Measurements from ENCODE around the gene PTPRU.

PTPRU gene

GRCh38 chr1:29332204-29332603, 95.9 kb downstream of the PTPRU start:
- no peak for DNase-seq (ENCODE audit: low read depth, low spot score)

GRCh38 chr1:29333008-29333407, 96.7 kb downstream of the PTPRU start:
- no peak for DNase-seq (ENCODE audit: low read depth, low spot score)

DNA sequence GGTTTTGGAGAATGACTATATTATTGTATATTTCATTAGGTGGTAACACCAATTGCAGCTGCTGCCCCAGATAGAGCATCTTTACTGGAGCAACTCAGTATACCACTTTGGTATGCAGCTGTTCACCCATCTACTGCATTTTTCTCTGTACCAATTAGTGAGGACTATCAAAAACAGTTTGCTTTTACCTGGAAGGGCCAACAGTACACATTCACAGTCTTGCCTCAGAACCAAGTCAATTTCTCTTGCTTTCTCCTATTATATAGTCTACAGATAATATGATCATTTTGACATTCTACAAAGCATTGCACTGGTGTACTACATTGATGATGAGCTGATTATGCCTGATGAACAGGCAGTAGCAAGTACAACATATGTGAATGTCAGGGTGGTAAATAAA, 99.3 kb downstream of the PTPRU start:
- no peak for DNase-seq (ENCODE audit: low read depth, low spot score)

DNA sequence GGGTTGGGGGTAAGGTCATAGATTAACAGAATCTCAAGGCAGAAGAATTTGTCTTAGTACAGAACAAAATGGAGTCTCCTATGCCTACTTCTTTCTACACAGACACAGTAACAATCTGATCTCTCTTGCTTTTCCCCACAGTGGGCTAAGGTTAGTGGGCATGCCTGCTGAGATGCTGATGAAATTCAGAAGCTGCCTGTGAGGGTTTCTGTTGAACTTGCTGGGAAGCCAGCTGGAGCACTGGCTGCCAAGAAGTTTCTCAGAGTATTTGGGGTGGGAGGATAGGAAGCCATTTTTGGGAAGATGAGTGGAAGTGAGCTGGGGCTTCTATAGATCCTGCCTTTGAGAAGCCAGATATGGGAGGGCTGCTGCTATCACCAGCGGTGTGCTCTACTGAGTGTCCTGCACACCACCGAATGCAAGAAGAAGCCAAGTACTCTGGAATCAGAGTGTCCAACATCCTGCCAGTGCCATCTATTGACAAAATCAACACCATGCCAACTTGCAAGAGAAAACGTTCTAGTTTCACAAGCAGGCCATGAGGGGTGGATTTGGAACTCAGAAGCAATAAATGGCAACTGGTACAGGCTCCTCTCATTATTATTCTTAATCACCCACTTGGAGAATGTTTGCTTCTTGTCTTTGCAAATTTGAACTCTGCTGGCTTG, 102.7 kb downstream of the PTPRU start:
- DNase-seq (ENCODE audit: low read depth, low spot score) = no peak

GRCh38 chr1:29341936-29342335, 105.6 kb downstream of the PTPRU start:
- DNase-seq (ENCODE audit: low read depth, low spot score) = no peak

DNA sequence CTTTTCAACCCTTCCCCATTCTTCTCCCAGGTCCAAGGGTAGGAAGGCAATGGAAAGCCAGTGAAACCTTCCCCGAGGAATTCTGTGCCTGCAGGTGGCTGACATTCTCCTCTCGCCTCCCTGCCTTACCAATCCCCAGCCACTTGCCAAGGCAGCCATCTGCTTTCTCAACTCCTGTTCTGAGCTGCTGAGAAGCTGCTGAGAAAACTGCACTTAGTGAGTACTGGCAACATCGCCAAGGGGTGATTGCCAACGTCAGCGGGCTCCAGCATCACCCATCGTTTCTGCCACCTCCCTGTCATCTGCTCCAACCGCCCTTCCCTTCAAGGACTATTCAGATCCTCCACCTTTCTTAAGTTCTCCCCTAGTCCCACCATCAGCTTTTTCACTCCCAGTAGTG, 106.0 kb downstream of the PTPRU start:
- no peak for DNase-seq (ENCODE audit: low read depth, low spot score)

GRCh38 chr1:29342983-29343382, 106.7 kb downstream of the PTPRU start:
- DNase-seq (ENCODE audit: low read depth, low spot score) = no peak

DNA sequence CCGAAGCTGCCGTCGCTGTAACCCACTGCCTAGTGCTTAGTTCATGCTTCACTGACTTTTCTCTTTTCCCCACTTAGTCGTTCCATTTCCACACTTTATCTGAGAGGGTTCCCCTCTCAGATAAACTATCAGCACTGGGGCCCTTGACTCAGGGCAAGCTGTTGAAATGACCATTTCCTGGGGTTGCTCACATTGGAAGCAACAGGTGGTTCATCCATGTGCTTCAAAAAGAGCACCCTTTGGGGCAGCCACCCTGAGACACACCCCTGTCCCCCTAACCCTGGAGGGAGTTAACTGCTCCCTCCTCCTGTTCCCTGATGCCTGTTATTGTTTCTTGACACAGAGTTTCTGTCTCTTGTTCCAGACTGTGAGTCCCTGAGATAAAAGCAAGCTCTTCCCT, 107.2 kb downstream of the PTPRU start:
- DNase-seq (ENCODE audit: low read depth, low spot score) = no peak

- no peak for DNase-seq (ENCODE audit: low read depth, low spot score)
Measured at GRCh38 chr1:29343908-29344307, 107.6 kb downstream of the PTPRU start.

GRCh38 chr1:29344336-29344735, 108.0 kb downstream of the PTPRU start:
- DNase-seq (ENCODE audit: low read depth, low spot score) = no peak

DNA sequence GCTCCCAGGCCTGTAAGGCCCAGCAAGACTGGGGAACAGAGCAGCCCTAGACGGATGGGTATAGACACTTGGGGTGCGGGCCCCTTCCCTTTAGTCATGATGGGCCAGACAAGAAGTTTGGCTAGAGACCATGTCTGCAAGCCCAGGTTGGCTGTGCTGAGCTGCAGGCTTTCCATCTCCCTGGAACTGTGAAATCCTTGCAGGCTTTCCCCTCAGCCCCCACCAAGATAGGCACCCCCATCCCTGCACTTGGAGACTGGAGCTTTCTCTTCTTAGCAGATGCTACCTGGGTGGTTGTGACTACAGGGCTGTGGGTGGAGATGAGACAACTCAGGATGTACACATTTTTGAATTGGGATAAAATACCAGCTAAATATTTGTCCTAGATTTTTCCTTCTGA, 110.3 kb downstream of the PTPRU start:
- DNase-seq (ENCODE audit: low read depth, low spot score) = no peak

DNA sequence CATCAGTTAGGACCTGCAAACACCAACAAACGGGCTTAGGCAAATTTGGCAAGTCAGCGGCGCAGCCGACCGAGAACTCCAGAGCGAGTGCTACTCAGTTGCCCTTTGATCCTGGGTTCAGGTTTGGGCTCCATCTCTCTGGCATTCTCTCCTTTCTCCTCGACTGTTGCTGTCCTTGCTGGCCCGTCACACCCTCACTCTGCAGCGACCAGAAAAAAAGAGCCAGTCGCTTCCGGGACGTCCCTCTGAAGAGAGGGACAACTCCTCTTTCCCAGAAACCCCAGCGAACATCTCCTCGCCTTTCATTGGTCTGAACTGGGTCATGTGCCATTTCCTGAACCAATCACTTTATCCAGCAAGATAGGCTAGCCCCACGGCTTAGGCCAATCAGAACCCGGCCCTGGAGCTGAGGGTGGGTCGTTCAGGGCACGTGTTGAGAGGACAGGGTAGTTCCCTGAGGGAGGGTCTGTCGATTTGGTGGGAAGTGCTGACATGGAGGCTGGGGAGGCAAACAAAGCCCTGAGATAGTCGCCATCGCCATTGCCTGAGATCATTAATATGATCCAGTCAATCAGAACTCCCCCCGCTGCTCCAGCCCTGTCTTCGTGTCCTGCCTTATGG, 113.7 kb downstream of the PTPRU start:
- DNase-seq (ENCODE audit: low read depth, low spot score) = no peak

DNA sequence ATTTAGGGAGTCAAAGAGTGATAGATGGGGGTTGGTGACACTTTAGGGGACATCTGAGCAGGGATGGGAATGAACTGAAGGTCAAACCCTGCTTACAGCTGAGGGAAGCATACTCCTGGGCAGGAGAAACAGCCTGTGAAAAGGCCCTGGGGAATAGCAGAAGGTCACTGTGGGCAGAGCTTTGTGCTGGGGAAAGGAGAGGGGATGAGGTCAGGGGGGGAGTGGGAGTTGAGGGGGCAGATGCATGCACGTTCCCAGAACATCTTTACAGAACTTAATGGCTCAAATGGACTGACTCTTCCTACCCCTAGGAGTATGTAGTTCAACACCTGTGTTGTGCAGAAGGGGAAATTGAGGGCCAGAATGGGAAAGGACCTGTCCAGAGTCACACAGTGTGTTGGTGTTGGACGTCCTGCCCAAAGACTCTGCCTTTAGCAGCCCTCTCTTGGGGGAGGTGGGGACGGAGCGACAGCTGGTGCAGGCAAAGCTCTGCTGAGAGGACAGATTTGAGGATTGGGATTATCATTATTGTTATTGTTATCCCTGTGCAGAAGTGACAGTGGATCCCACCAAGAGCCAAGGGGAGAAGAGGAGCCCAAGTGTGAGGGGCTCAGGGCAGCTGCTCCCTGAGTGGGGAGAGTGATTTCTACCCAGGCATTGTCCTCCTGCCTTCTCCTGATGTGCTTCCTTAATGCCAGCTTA, 116.5 kb downstream of the PTPRU start:
- no peak for DNase-seq (ENCODE audit: low read depth, low spot score)

DNA sequence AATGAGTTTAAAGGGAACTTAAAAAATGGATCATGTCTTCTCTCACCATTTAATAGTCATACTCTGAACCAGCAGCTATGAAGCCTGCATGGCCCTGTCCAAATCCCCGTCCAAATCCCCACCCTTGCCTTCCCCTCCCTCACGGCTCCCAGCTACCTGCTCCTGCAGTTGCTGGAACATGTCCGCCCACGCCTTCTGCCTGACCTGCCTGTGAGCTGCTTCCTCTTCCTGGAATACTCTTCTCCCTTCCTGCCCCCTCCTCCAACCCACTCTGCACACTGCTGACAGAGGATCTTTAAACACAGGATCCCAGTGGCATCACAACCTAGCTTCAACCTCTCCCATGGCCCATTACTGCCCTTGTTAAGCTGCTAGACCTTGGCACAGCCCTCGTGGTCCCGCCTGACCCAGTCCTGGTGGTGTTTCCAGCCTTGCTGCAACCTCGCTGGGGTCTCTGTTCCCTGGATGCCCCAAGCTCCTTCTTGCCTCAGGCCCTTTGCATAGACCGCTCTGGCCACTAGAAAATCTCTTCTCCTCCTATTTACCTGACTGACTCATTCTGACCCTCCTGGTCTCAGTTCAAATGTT, 118.3 kb downstream of the PTPRU start:
- no peak for DNase-seq (ENCODE audit: low read depth, low spot score)

GRCh38 chr1:29355375-29355774, 119.1 kb downstream of the PTPRU start:
- DNase-seq (ENCODE audit: low read depth, low spot score) = no peak

DNA sequence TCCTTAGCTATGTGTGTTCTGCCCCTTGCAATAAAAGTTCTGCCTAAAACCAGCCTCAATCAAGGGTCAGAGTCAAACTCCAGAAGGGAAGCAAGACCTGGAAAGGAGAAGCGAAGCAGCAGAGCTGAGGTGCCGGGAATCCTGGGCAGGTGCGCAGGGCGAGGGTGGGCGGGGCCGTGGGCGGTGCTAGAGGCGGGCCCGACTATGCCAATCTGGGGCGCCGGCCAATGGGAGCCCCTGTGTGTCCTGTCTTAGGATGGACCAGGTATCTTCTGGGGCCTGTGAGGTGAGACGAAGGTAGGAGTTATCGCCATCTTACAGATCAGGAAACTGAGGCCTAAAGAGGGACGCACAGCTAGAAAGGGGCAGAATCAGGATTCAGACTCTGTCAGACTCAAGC, 120.3 kb downstream of the PTPRU start:
- DNase-seq (ENCODE audit: low read depth, low spot score) = no peak

GRCh38 chr1:29357452-29357851, 121.1 kb downstream of the PTPRU start:
- DNase-seq (ENCODE audit: low read depth, low spot score) = no peak

GRCh38 chr1:29358183-29358582, 121.9 kb downstream of the PTPRU start:
- DNase-seq (ENCODE audit: low read depth, low spot score) = no peak

GRCh38 chr1:29360768-29361167, 124.4 kb downstream of the PTPRU start:
- no peak for DNase-seq (ENCODE audit: low read depth, low spot score)

- no peak for DNase-seq (ENCODE audit: low read depth, low spot score)
Measured at GRCh38 chr1:29361686-29362085, 125.4 kb downstream of the PTPRU start.

DNA sequence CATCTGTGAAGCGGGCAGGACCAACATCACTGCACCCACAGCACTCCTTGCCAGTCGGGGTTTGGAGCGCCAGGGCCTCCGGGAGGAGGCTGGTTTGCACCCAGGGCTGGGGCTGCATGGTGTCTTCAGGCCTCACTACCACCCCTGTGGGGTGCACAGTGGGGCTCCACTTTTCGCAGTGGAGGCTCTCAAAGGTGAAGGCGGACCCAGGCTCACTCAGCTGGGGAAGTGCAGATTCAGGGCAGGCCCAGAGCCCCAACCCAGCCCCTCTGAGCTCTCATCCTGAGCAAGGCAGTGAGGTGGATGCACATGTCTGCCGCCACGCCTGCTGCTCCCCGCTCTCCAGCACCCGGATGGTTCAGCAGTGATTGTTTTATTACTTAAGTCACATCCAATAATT, 125.8 kb downstream of the PTPRU start:
- DNase-seq (ENCODE audit: low read depth, low spot score) = no peak

- no peak for DNase-seq (ENCODE audit: low read depth, low spot score)
Measured at GRCh38 chr1:29362764-29363163, 126.4 kb downstream of the PTPRU start.

DNA sequence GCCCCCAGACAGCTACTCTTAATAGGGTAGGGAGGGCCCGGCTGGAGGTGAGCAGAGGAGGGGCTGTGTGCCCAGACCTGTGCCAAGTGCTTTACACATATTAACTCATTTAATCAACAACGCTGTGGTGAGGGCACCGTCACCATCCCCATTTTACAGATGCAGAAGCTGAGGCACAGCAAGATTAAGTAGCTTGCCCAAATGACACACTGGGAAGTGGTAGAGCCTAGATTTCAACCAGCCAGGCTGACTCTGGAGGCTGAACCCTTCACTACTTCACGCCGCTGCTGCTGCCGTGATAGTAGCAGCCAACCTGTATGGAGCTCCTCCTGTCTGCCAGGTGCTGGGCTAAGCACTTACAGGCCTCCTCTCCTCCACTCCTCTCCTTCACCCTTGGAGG, 127.2 kb downstream of the PTPRU start:
- DNase-seq (ENCODE audit: low read depth, low spot score) = no peak
